Tibial artery (tissue), 4 donors: Measurements from ENCODE around the gene KCNMA1.
A peak's percentile ranks its signal among the peaks of the same experiment; 100 is the strongest.

Experiments used
- DNase-seq, 2 donors: peaks; one replicate each; pipeline ENCODE4 v3.0.0-alpha.2; 2019
- H3K27ac ChIP-seq, 2 donors: fragments of 200-600 bp; sonication (generic) in 1 of 2; 1 replicate in 1 of 2; 2 replicates in 1 of 2; pipeline ENCODE4 v1.5.1; 2018 to 2019; ENCODE audit warnings: mild to moderate bottlenecking in 1 of 2
- H3K27me3 ChIP-seq, 2 donors: fragments of 200-600 bp; sonication (generic) in 1 of 2; one replicate each; pipeline versions ENCODE4 v1.5.1 to v1.6.0; 2016 to 2019
- H3K36me3 ChIP-seq, 3 donors: fragments of 200-600 bp; sonication (generic) in 2 of 3; one replicate each; pipeline ENCODE4 v1.5.1; 2016 to 2019; ENCODE audit warnings: mild to moderate bottlenecking in 2 of 3
- H3K4me1 ChIP-seq, 4 donors: fragments of 200-600 bp; sonication (generic) in 2 of 4; 1 replicate in 3 of 4; 2 replicates in 1 of 4; pipeline ENCODE4 v1.5.1; 2016 to 2019
- H3K4me3 ChIP-seq, 2 donors: fragments of 200-600 bp; sonication (generic) in 1 of 2; 1 replicate in 1 of 2; 2 replicates in 1 of 2; pipeline ENCODE4 v1.5.1; 2018 to 2019; ENCODE audit warnings: mild to moderate bottlenecking in 2 of 2
- H3K9me3 ChIP-seq, 3 donors: fragments of 200-600 bp; sonication (generic) in 1 of 3; one replicate each; pipeline ENCODE4 v1.5.1; 2016 to 2019
- intact Hi-C: fragments of 100-400 bp; cut with DNase I; formaldehyde crosslinking; loops from one replicate; pipeline ENCODE4 v1.15.0; 2023; ENCODE audit warnings: low total_unique reads
- TF ChIP-seq, protein P1 (sequence below), 2 experiments: fragments of 200-600 bp in 1 of 2; fragments of 450-650 bp in 1 of 2; IDR thresholded peaks; one replicate each; pipeline ENCODE4 v1.5.1; 2017 to 2019; ENCODE audit warnings: antibody characterized with exemption in 2 of 2, mild to moderate bottlenecking in 1 of 2, moderate library complexity in 1 of 2

The KCNMA1 gene

GRCh38 chr10:77580482-77580881 lies 57.1 kb downstream of the KCNMA1 start:
- H3K27ac ChIP-seq: no peak overlapping the region
- H3K4me3 ChIP-seq: no peak overlapping the region
- no peaks in the 10 kb centered on the region for H3K9me3 ChIP-seq
- peaks cover 0 to 72% (median 34%) of the 10 kb centered on the region in 4 donors for H3K4me1 ChIP-seq
- no peaks in the 10 kb centered on the region for H3K27me3 ChIP-seq
- no peaks in the 10 kb centered on the region for H3K36me3 ChIP-seq
- intact Hi-C loops: no loop called here
- TF ChIP-seq, protein P1, sequence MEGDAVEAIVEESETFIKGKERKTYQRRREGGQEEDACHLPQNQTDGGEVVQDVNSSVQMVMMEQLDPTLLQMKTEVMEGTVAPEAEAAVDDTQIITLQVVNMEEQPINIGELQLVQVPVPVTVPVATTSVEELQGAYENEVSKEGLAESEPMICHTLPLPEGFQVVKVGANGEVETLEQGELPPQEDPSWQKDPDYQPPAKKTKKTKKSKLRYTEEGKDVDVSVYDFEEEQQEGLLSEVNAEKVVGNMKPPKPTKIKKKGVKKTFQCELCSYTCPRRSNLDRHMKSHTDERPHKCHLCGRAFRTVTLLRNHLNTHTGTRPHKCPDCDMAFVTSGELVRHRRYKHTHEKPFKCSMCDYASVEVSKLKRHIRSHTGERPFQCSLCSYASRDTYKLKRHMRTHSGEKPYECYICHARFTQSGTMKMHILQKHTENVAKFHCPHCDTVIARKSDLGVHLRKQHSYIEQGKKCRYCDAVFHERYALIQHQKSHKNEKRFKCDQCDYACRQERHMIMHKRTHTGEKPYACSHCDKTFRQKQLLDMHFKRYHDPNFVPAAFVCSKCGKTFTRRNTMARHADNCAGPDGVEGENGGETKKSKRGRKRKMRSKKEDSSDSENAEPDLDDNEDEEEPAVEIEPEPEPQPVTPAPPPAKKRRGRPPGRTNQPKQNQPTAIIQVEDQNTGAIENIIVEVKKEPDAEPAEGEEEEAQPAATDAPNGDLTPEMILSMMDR (IDR thresholded peaks at IDR 0.05): no peak
- no peak for DNase-seq

DNA sequence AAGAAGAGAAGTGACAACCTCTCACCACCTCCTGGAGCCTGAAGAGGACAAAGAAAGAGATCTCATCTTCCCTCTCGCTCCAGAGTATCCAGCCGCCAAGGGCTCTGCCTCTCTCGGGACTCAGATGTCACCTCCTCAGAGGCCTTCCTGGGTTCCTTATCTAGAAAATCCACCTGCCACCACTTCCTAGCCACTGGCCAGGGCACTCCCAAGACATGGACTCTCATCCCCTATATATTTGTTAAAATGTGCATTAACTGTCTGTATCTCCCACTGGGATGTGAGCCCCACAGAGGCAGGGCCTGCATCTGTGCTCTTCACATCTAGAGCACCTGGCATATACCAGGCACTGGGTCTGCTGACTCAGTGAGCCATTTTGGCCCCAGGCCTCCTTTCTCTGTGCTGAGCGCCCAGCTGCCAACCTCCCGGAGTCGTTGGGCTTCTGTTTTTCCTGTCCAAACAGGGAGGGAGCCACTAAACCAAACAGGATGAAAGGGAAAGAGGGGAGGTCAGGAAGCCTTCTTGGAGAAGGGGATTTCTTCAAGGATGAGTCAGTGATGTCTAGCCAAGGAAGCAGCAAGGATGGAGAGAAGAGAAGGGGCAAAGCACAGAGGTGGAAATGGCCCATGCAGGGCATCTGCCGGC lies 58.9 kb downstream of the KCNMA1 start:
- Histone ChIP-seq H3K9me3 (no peaks in the 10 kb centered on the region), H3K4me1 (peaks cover 0 to 73% (median 32%) of the 10 kb centered on the region in 4 donors), H3K27ac (peak overlapping the region; percentile 3 to 41), H3K4me3 (no peak overlapping the region), H3K36me3 (no peaks in the 10 kb centered on the region), H3K27me3 (no peaks in the 10 kb centered on the region)
- DNase-seq: no peak
- intact Hi-C loops: no loop called here
- TF ChIP-seq, protein P1 (IDR thresholded peaks at IDR 0.05): no peak

- peak overlapping the region; percentile 3 to 41 for H3K27ac ChIP-seq
- H3K4me3 ChIP-seq: no peak overlapping the region
- no peak for DNase-seq
- H3K9me3 ChIP-seq: no peaks in the 10 kb centered on the region
- TF ChIP-seq, protein P1 (IDR thresholded peaks at IDR 0.05): no peak
- no peaks in the 10 kb centered on the region for H3K27me3 ChIP-seq
- no peaks in the 10 kb centered on the region for H3K36me3 ChIP-seq
- intact Hi-C loops: no loop called here
- peaks cover 0 to 65% (median 29%) of the 10 kb centered on the region in 4 donors for H3K4me1 ChIP-seq
These were observed 59.9 kb downstream of the KCNMA1 start for GRCh38 chr10:77577666-77578229.

DNA sequence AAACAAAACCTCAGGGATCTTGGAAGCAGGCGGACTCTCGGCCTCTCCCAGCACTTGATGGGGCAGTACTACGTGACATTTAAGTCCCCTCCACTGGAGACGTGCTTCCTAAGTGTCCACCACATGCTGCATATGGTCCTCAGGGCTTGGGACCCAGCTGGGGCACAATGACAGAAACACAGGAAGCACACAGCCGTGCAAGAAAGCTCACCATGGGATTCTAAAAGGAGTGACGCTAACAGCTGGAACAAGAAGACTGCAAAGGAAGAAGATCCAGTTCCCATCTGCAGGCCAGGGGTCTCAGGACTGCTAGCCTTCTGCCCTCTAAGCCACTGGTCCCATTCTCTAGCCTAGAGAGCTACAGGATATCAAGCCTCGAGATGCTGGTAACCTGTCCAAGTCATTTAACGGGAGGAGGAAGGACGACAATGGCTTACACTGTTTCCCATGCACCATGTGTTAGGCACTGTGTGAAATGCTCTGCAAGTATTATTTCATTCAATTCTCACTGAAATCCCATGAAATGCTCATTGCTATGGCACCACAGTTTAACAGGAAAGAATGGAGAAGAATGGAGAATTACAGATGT lies 61.1 kb downstream of the KCNMA1 start:
- H3K27me3 ChIP-seq: no peaks in the 10 kb centered on the region
- TF ChIP-seq, protein P1 (IDR thresholded peaks at IDR 0.05): no peak
- H3K9me3 ChIP-seq: no peaks in the 10 kb centered on the region
- peaks cover 0 to 66% (median 31%) of the 10 kb centered on the region in 4 donors for H3K4me1 ChIP-seq
- H3K27ac ChIP-seq: peak overlapping the region in 1 of 2 donors; percentile 39
- intact Hi-C loops: no loop called here
- no peaks in the 10 kb centered on the region for H3K36me3 ChIP-seq
- no peak for DNase-seq
- H3K4me3 ChIP-seq: no peak overlapping the region

DNA sequence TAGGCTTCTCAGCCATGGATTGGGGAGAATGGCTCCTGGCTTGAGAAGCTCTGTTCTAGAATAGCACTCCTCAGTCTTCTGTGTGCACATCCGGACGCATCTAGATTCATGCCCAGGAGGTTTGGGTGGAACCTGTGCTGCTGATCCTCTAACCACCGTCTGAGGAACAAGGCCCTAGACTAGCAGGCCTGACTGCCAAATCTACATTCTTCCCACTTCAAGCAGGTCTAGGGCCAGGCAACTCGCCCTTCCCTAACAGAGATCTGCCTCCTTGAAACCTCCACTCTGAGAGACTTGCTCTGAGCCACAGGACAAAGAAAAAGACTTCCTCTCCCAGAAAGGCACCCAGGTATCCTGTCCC lies 61.6 kb downstream of the KCNMA1 start:
- DNase-seq: no peak
- Histone ChIP-seq H3K9me3 (no peaks in the 10 kb centered on the region), H3K4me3 (no peak overlapping the region), H3K27me3 (no peaks in the 10 kb centered on the region), H3K27ac (peak overlapping the region; percentile 28 to 39), H3K36me3 (no peaks in the 10 kb centered on the region), H3K4me1 (peaks cover 0 to 71% (median 35%) of the 10 kb centered on the region in 4 donors)
- TF ChIP-seq, protein P1 (IDR thresholded peaks at IDR 0.05): no peak
- intact Hi-C loops: no loop called here
